ENCODE results near the gene TMCC2.

GRCh38 chr1:205263580-205264190 is 35.9 kb downstream of the TMCC2 start:
- TF ChIP-seq CSDC2 (CRISPR knock-in tag; IDR thresholded peaks at IDR 0.05), result no peak
- TF ChIP-seq ZFP30 (CRISPR knock-in tag; IDR thresholded peaks at IDR 0.05), result no peak
- TF ChIP-seq, protein P1, sequence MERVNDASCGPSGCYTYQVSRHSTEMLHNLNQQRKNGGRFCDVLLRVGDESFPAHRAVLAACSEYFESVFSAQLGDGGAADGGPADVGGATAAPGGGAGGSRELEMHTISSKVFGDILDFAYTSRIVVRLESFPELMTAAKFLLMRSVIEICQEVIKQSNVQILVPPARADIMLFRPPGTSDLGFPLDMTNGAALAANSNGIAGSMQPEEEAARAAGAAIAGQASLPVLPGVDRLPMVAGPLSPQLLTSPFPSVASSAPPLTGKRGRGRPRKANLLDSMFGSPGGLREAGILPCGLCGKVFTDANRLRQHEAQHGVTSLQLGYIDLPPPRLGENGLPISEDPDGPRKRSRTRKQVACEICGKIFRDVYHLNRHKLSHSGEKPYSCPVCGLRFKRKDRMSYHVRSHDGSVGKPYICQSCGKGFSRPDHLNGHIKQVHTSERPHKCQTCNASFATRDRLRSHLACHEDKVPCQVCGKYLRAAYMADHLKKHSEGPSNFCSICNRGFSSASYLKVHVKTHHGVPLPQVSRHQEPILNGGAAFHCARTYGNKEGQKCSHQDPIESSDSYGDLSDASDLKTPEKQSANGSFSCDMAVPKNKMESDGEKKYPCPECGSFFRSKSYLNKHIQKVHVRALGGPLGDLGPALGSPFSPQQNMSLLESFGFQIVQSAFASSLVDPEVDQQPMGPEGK (CRISPR knock-in tag; IDR thresholded peaks at IDR 0.05; ENCODE audit: borderline replicate concordance), result no peak
- TF ChIP-seq CSRNP3 (CRISPR knock-in tag; IDR thresholded peaks at IDR 0.05), result no peak
- no peak for TF ChIP-seq POU6F1 (CRISPR knock-in tag; IDR thresholded peaks at IDR 0.05; ENCODE audit: borderline replicate concordance, low read depth)
- TF ChIP-seq GLIS3 (CRISPR knock-in tag; IDR thresholded peaks at IDR 0.05), result no peak
- no peak for TF ChIP-seq SNAI2 (CRISPR knock-in tag; IDR thresholded peaks at IDR 0.05)
